ENCODE measurements around the gene TAF11L11.
"Not testable (repeated sequence)": the region's sequence is repeated elsewhere in the genome, so short reads cannot be mapped to it uniquely, and the experiment has no call there.

The TAF11L11 gene

DNA sequence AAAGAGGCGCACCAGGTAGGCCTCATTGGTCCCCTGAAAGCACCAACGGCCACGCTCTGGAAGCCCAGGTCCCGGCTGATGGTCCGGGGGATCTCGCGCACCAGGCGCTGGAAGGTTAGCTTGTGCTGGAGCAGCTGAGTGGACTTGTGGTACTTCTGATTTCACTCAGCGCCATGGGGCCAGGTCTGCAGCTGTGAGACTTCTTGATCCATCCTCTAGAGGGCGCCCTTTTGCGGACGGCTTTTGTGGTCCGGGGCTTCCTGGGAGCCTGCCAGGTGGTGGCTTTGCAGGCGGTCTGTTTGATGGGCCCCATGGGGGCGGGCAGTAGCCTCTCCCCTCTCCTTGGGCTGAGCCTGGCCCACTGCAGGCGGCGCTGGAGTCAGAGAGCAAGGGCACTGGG is 16.6 kb downstream of the TAF11L11 start:
- ChIA-PET CTCF (interaction anchor here (1.2 to 1.5 kb wide), 2 partner anchors 14 to 24 kb away, joined by 3 to 4 read pairs; no protein-coding TSS in a partner anchor), POLR2A (no interaction called here)
- TF ChIP-seq, protein P1, sequence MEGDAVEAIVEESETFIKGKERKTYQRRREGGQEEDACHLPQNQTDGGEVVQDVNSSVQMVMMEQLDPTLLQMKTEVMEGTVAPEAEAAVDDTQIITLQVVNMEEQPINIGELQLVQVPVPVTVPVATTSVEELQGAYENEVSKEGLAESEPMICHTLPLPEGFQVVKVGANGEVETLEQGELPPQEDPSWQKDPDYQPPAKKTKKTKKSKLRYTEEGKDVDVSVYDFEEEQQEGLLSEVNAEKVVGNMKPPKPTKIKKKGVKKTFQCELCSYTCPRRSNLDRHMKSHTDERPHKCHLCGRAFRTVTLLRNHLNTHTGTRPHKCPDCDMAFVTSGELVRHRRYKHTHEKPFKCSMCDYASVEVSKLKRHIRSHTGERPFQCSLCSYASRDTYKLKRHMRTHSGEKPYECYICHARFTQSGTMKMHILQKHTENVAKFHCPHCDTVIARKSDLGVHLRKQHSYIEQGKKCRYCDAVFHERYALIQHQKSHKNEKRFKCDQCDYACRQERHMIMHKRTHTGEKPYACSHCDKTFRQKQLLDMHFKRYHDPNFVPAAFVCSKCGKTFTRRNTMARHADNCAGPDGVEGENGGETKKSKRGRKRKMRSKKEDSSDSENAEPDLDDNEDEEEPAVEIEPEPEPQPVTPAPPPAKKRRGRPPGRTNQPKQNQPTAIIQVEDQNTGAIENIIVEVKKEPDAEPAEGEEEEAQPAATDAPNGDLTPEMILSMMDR (IDR thresholded peaks at IDR 0.05; ENCODE audit: control extremely low read depth, extremely low read depth, low read depth, missing control alignments): no peak
- DNase-seq (ENCODE audit: extremely low spot score): no peak

DNA sequence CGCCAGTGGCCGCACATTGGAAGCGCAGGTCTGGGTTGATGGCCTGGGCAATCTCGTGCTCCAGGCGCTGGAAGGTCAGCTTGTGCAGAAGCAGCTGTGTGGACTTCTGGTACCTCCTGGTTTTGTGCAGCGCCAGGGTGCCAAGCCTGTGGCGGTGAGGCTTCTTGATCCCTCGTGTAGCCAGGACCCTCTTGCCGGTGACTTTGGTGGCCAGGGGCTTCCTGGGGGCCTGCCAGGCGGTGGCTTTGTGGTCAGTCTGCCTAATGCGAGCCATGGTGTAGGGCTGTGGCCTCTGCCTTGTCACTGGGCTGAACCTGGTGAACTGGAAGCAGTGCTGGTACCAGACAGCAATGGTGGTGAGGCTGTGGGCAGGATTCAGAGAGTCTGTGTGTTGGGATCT is 21.7 kb downstream of the TAF11L11 start:
- POLR2A ChIA-PET: no interaction called here
- CTCF ChIA-PET: no interaction called here
- TF ChIP-seq, protein P1 (IDR thresholded peaks at IDR 0.05; ENCODE audit: control extremely low read depth, extremely low read depth, low read depth, missing control alignments): no peak
- no peak for DNase-seq (ENCODE audit: extremely low spot score)

DNA sequence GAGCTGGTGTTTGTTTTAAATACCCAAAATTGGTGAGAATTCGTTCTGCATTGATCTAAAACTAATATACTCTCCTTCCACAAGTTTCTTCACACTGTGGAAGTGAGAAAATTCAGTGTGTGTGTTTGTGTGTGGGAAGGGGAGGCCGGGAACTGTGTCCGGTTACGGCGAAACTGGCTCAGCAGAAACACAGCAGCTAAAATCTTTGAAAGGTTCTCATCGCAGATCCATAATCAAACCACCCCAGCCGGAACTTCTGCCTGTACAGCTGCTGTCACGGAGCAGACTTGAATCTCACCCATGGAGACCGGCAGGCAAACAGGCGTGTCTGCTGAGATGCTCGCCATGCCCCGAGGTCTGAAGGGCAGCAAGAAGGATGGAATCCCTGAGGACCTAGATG is 27.8 kb downstream of the TAF11L11 start, which contains the start of gene TAF11L13:
TSS of gene TAF11L13 (plus strand) at position 301 of the 400 bp plus-strand sequence.
- CTCF ChIA-PET, POLR2A ChIA-PET: not testable (repeated sequence)

DNA sequence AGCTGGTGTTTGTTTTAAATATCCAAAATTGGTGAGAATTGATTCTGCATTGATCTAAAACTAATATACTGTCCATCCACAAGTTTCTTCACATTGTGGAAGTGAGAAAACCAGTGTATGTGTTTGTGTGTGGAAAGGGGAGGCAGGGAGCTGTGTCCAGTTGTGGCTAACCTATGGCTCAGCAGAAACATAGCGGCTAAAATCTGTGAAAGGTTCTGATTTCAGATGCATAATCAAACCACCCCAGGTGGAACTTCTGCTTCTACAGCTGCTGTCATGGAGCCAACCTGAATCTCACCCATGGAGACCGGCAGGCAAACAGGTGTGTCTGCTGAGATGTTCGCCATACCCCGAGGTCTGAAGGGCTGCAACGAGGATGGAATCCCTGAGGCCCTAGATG is 30.2 kb downstream of the TAF11L11 start, which contains the start of gene TAF11L14:
TSS of gene TAF11L14 (plus strand) at position 301 of the 400 bp plus-strand sequence.
- TF ChIP-seq, protein P1 (IDR thresholded peaks at IDR 0.05; ENCODE audit: control extremely low read depth, extremely low read depth, low read depth, missing control alignments): no peak
- CTCF ChIA-PET: no interaction called here
- POLR2A ChIA-PET: no interaction called here
- no peak for DNase-seq (ENCODE audit: extremely low spot score)

More for the DNA sequence above, 27.8 kb downstream of the TAF11L11 start, which contains the start of gene TAF11L13:
- not testable (repeated sequence) for DNase-seq (ENCODE audit: extremely low spot score)

DNA sequence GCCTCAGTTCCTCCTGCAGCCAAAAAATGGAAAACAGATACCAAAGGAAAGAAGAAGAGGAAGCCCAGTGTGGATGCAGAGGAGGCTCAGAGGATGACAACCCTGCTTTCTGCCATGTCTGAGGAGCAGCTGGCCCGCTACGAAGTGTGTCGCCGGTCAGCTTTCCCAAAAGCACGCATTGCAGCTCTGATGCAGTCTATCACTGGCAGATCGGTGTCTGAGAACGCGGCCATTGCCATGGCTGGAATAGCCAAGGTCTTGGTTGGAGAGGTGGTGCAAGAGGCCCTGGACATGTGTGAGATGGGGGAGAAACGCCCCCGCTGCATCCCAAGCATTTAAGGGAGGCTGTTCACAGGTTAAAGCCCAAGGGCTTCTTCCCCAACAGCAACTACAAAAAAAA is 45.2 kb downstream of the TAF11L11 start:
- CTCF ChIA-PET: interaction anchor here (0.6 to 1.6 kb wide), 2 partner anchors 433 to 672 kb away, joined by 3 read pairs; no protein-coding TSS in a partner anchor
- DNase-seq (ENCODE audit: extremely low spot score); POLR2A ChIA-PET: not testable (repeated sequence)

DNA sequence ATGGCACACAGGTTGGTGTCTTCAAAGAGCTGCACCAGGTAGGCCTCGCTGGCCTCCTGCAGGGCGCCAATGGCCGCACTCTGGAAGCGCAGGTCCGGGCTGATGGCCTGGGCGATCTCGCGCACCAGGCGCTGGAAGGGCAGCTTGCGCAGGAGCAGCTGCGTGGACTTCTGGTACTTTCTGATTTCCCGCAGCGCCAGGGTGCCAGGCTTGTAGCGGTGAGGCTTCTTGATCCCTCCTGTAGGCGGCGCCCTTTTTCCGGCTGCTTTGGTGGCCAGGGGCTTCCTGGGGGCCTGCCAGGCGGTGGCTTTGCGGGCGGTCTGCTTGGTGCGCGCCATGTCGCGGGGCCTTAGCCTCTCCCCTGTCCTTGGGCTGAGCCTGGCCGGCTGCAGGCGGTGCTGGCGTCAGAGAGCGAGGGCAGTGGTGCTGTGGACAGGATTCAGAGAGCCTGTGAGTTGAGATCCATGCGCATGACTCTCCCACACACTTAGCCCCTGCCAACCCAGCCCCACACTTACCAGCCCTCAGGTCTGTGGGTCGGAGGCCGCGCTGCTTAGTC is 51.3 kb downstream of the TAF11L11 start:
- CTCF ChIA-PET; DNase-seq (ENCODE audit: extremely low spot score); POLR2A ChIA-PET: not testable (repeated sequence)
